Activated CD8-positive, alpha-beta T cell treated with anti-CD3 and anti-CD28 coated beads, Interleukin-2, amount 10 ng/mL, durations not matched to agents 7 days and 5 days (primary cell): ENCODE data around the gene IL31. TPM values are rescaled to one million over a fixed set of nuclear protein-coding genes. Genes with fewer than 3 reads are reported as not detected.
A peak's percentile ranks its signal among the peaks of the same experiment; 100 is the strongest.
"Not testable (repeated sequence)": the region's sequence is repeated elsewhere in the genome, so short reads cannot be mapped to it uniquely, and the experiment has no call there.

Source experiments
- ATAC-seq: fragments of 150-1000 bp; cut with Tn5 transposase; one replicate; pipeline ENCODE4 v1.10.0; 2021; ENCODE audit warnings: moderate library complexity
- CTCF ChIA-PET: fragments of 350-600 bp; sonication (Branson Sonifier 250); formaldehyde crosslinking; loops from one replicate; lab custom pipeline; 2021; ENCODE audit warnings: antibody characterized with exemption; lab: Charles Lee
- POLR2A ChIA-PET: fragments of 350-600 bp; sonication (Branson Sonifier 250); formaldehyde crosslinking; loops from one replicate; lab custom pipeline; 2021; ENCODE audit warnings: antibody characterized with exemption; lab: Charles Lee
- DNase-seq: peaks from one replicate; pipeline ENCODE4 v3.0.0-alpha.2; 2020
- H3K27ac Mint-ChIP-seq: one replicate; pipeline ENCODE4 v1.8.0; 2021; ENCODE audit warnings: mild to moderate bottlenecking, mixed read lengths
- H3K27me3 Mint-ChIP-seq: one replicate; pipeline ENCODE4 v1.8.0; 2021; ENCODE audit warnings: low read depth, mixed read lengths
- H3K36me3 Mint-ChIP-seq: one replicate; pipeline ENCODE4 v1.8.0; 2021; ENCODE audit warnings: low read depth, mixed read lengths
- H3K4me1 Mint-ChIP-seq: one replicate; pipeline ENCODE4 v1.8.0; 2021; ENCODE audit warnings: low read depth, mixed read lengths
- H3K4me3 Mint-ChIP-seq: one replicate; pipeline ENCODE4 v1.8.0; 2021; ENCODE audit warnings: mild to moderate bottlenecking, mixed read lengths
- H3K9me3 Mint-ChIP-seq: one replicate; pipeline ENCODE4 v1.8.0; 2022; ENCODE audit warnings: mixed read lengths; ENCODE audit not compliant: insufficient read depth
- total RNA-seq, 2 experiments: library from RNA; stranded (reverse); gene quantifications; one replicate each; pipeline ENCODE4 v1.2.3, GENCODE V29; 2021

IL31 gene
- total RNA-seq, 2 experiments from 2014 or later = not detected

DNA sequence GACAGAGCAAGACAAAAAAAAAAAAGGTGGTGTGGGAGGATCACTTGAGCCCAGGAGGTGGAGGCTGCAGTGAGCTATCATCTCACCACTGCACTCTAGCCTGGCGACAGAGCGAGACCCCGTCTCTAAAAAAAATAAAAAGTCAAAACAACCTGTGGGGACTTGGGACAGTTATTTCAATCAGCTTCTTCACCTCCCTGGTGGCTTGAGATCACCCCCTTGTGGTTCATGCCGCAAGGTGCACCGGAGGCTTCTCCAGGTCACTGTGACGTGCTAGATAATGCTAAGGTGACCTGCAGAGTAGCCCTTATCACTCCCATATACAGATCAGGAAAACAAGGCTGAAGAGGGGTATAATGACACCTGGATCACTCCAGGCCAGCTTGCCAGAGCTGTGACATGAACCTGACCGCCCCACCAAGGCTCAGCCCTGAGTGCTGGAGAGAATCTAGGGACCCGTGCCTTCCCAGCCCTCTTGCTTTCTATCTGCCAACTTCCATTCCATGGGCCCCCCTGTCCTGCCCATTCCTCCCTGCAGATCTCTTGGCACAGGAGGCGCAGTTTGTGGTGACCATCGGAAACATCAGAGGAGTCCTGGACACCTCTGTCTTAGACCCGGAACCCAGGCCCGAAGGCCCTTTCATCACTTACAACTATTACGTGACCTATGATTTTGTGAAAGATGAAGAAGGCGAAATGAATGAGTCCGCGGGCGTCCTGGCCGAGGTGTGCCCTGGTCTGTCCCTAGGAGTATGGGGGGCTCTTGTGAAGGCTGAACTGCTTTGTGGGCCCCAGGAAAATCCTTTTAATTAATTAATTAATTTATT is 17.0 kb upstream of the IL31 start:
- POLR2A ChIA-PET = no interaction called here
- H3K4me3 Mint-ChIP-seq = no peak overlapping the region

DNA sequence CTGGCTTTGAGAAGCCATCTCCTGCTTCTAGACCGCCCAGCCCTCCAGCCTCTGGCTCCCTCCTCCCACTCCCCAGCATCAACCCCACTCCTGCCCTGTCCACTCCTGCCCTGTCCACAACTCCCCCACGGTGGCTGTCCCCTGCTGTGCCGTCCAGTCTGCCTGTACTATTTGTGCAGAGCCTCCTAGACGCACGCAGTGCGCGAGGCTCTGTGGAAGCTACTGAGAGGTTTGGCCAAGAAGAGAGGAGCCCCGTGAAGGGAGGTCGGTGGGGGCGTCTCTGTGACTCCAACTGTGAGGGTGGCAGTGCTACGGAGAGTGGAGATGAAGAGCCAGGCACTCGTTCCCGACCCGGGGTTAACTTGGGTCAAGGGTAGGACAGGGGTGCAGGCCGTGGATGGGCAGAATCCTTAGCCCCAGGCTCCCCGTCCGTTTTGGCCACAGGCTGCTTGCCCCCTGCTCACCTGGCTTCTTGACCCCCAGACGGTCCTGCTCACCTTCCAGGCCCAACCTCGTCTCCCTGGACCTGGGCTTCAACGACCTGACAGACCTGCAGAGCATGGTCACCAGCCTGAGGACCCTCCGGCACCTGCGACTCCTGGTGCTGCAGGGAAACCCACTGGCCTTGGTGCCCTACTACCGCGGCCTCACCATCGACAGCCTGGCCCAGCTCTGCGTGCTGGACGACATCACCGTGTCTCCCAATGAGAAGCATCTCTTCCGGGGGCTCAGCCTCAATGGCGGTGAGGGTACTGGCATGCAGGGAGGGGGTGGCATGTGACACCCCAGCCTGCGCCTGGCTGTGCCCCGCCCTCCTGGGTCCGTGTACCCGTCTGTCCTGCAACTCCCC is 15.8 kb upstream of the IL31 start:
- Mint-ChIP-seq H3K27me3 (peaks cover 5% of the 10 kb centered on the region), H3K36me3 (no peaks in the 10 kb centered on the region), H3K4me3 (no peak overlapping the region), H3K9me3 (no peaks in the 10 kb centered on the region), H3K4me1 (peaks cover 4% of the 10 kb centered on the region), H3K27ac (no peak overlapping the region)
- ChIA-PET CTCF (interaction anchor here (0.7 to 2.8 kb wide), 16 partner anchors 17 to 273 kb away, joined by 3 to 21 read pairs (median 3); no protein-coding TSS in a partner anchor), POLR2A (no interaction called here)
- no peak for DNase-seq
- no peak for ATAC-seq

More for the DNA sequence above, 17.0 kb upstream of the IL31 start:
- ATAC-seq = peak; percentile 88
- Mint-ChIP-seq H3K27me3 (peaks cover 7% of the 10 kb centered on the region), H3K4me1 (no peaks in the 10 kb centered on the region), H3K36me3 (no peaks in the 10 kb centered on the region), H3K9me3 (no peaks in the 10 kb centered on the region), H3K27ac (no peak overlapping the region)
- DNase-seq = peak; percentile 83
- CTCF ChIA-PET = interaction anchor here (0.7 to 2.8 kb wide), 18 partner anchors 17 to 274 kb away, joined by 3 to 21 read pairs (median 4); no protein-coding TSS in a partner anchor

DNA sequence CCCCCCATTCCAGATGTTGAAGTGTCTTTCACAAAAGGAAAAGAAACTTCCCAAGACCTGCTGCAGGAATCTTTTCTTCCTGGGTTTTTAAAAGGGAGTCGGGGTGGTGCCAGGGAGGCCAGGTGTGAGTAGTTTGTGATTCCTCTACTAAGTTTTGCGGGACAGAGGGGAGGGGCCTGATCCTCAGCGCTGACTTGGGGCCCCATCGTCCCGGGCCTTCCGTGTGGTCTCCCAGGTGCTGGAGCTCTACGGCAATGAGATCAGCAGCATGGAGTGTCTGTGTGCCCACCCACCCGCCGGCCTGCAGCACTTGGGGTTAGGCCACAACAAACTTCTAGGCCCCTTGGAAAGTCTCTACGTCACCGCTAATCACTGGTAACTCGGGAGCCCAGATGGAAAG is 13.4 kb upstream of the IL31 start:
- CTCF ChIA-PET = no interaction called here
- ATAC-seq = no peak

DNA sequence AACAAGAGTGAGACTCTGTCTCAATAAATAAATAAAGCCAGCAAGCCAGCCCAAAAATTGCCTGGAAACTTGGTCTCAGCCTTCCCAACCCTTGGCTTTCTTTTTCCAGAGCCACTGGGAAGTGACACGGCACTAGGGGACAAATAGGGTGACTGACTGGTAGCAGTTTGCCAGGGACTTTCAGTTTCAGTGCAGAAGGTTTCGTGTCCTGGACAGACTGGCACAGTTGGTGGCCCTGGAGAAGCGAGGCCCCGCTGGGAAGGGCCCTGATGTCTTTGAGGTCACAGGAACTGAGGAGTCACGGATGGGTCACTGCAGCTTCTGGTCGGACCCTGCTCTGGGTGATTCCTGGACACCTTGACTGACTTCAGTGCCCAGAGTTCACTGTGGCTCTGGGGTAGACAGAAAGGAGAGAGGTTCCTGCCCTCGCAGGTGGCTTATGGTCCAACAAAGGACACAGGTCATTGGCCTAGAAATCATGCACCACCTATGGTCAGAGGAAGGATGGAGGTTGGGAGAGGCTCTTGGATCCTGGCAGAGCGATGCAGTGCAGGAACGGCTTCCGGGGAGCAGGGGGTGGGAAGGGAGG is 11.6 kb upstream of the IL31 start:
- peaks cover 9% of the 10 kb centered on the region for H3K27me3 Mint-ChIP-seq
- POLR2A ChIA-PET = no interaction called here
- H3K4me3 Mint-ChIP-seq = no peak overlapping the region
- no peaks in the 10 kb centered on the region for H3K36me3 Mint-ChIP-seq
- H3K4me1 Mint-ChIP-seq = peaks cover 20% of the 10 kb centered on the region
- DNase-seq = no peak
- H3K27ac Mint-ChIP-seq = no peak overlapping the region
- H3K9me3 Mint-ChIP-seq = no peaks in the 10 kb centered on the region
- CTCF ChIA-PET = no interaction called here
- ATAC-seq = no peak

More for the DNA sequence above, 13.4 kb upstream of the IL31 start:
- peaks cover 19% of the 10 kb centered on the region for H3K4me1 Mint-ChIP-seq
- H3K36me3 Mint-ChIP-seq = no peaks in the 10 kb centered on the region
- no peaks in the 10 kb centered on the region for H3K9me3 Mint-ChIP-seq
- POLR2A ChIA-PET = no interaction called here
- no peak overlapping the region for H3K4me3 Mint-ChIP-seq
- H3K27me3 Mint-ChIP-seq = peaks cover 7% of the 10 kb centered on the region
- no peak overlapping the region for H3K27ac Mint-ChIP-seq
- no peak for DNase-seq

DNA sequence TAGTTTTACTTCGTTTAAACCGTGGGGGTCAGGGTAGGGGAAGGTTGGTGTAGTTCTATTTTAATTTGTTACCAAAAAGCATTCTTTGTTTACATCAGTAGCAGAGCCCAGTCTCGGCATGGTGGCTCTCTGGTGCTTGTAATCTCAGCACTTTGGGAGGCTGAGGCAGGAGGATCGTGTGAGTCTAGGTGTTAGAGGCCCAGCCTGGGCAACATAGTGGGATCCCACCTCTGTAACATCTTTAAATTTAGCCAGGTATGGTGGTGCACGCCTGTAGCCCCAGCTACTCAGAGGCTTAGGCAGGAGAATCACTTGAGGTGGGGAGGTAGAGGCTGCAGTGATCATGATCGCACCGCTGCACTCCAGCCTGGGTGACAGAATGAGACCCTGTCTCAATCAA is 11.1 kb upstream of the IL31 start:
- H3K4me3 Mint-ChIP-seq = no peak overlapping the region
- no peaks in the 10 kb centered on the region for H3K36me3 Mint-ChIP-seq
- peaks cover 23% of the 10 kb centered on the region for H3K4me1 Mint-ChIP-seq
- POLR2A ChIA-PET = no interaction called here
- no peak overlapping the region for H3K27ac Mint-ChIP-seq
- ATAC-seq = no peak
- CTCF ChIA-PET = no interaction called here
- DNase-seq = no peak
- peaks cover 9% of the 10 kb centered on the region for H3K27me3 Mint-ChIP-seq
- H3K9me3 Mint-ChIP-seq = no peaks in the 10 kb centered on the region

DNA sequence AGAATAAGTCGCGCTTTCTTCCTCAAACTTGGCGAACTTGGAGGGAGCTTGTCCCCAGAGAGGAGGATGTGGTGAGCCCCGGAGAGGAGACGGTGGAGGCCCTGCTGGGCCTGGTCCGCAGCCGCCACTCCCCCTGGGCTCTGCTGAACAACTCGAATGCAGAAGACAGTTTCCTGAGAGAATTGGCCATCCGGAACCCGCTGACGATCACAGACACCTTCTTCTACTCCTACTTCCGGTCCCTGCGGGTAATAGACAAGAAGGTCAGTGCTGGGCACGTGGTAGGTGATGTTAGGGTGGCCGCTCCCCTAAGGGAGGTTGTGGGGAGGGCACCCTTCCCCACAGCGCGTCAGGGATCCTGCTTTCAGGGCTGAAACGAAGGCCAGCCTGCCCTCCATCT is 10.5 kb upstream of the IL31 start:
- Mint-ChIP-seq H3K4me3 (peak overlapping the region; percentile 34), H3K27me3 (peaks cover 11% of the 10 kb centered on the region), H3K4me1 (peaks cover 24% of the 10 kb centered on the region), H3K27ac (no peak overlapping the region), H3K36me3 (no peaks in the 10 kb centered on the region), H3K9me3 (no peaks in the 10 kb centered on the region)
- CTCF ChIA-PET = no interaction called here
- ATAC-seq (peak; percentile 11), DNase-seq (no peak)
- POLR2A ChIA-PET = no interaction called here

DNA sequence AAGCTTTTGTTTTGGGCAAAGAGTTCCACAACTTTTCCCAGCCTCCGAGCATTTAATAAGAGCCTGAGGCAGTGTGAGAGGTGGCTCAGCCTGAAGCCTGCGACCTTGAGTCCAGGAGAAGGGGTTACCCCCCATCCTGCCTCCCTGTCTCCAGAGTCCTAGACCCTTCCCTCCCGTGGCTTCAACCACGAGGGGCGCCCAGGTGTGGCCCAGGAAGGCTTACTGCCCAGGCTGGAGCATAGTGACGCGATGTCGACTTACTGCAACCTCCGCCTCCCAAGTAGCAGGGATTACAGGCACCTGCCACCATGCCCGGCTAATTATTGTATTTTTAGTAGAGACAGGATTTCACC is 9.5 kb upstream of the IL31 start:
- POLR2A ChIA-PET = no interaction called here
- Mint-ChIP-seq H3K9me3 (no peaks in the 10 kb centered on the region), H3K36me3 (no peaks in the 10 kb centered on the region), H3K27ac (no peak overlapping the region), H3K4me1 (peaks cover 24% of the 10 kb centered on the region), H3K27me3 (peaks cover 11% of the 10 kb centered on the region), H3K4me3 (peak overlapping the region; percentile 68)
- no peak for ATAC-seq
- no peak for DNase-seq
- CTCF ChIA-PET = interaction anchor here (0.7 kb wide), 1 partner anchor 30 kb away, joined by 3 read pairs; no protein-coding TSS in a partner anchor

DNA sequence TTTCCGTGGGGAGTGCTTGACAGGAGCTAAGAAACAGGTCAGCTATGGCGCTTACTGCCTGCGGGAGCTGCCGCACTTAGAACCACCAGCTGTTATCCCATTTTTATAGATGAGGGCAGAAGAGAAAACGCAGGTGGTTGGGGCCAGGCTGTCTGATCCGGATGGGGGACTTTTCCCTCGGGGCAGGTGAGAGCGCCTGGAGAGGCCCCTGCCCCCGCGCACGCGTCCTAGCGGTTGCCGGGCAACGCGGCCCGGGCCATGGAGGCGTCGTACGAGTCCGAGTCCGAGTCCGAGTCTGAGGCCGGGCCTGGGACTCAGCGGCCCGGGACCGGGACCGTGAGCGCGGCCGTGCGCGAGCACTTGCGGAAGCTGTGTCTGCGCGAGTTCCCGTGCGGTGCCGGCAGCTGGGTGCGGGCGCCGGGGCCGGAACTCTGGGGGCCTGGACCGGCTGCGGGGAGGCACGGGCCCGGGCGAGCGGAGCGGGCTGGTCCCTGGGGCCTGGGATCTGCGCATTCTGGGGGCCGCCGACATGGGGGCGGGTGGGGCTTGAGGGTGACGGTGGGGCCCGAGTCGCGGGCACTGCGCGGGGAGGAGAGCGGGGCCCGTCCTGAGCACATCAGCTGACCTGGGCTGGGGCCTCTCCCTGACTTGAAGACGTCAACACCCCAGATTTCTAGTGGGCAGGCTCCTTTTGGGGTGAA is 9.0 kb upstream of the IL31 start, which contains the start of gene LRRC43:
LRRC43 (plus strand) TSS at position 237 of the 701 bp plus-strand sequence; CDS start at position 259, 22 bp downstream.
- POLR2A ChIA-PET = no interaction called here
- no peak within 1 kb of the TSS for H3K27ac Mint-ChIP-seq
- CTCF ChIA-PET = interaction anchor here (0.7 kb wide), 1 partner anchor 29 kb away, joined by 3 read pairs; no protein-coding TSS in a partner anchor

DNA sequence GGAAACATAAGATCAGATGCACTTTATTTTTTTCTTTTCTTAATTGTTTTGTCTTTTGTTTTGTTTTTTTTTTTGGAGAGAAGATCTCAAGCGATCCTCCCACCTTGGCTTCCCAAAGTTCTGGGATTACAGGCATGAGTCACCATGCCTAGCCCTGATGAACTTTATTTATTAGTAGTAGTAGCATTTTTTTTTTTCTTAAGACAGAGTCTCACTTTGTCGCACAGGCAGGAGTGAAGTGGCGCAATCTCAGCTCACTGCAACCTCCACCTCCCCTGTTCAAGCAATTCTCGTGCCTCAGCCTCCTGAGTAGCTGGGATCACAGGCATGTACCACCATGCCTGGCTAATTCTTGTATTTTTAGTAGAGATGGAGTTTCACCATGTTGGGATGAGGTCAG is 2.5 kb upstream of the IL31 start:
- H3K9me3 Mint-ChIP-seq, H3K4me3 Mint-ChIP-seq, ATAC-seq, DNase-seq, H3K36me3 Mint-ChIP-seq, H3K4me1 Mint-ChIP-seq, CTCF ChIA-PET, POLR2A ChIA-PET, H3K27ac Mint-ChIP-seq, H3K27me3 Mint-ChIP-seq: not testable (repeated sequence)

More for the DNA sequence above, 9.0 kb upstream of the IL31 start, which contains the start of gene LRRC43:
- Mint-ChIP-seq H3K9me3 (no peaks in the 10 kb centered on the region), H3K27me3 (peaks cover 11% of the 10 kb centered on the region), H3K36me3 (no peaks in the 10 kb centered on the region), H3K4me1 (peaks cover 24% of the 10 kb centered on the region), H3K4me3 (peak within 1 kb of the TSS; percentile 68)
- DNase-seq = peak; percentile 55
- ATAC-seq = peak; percentile 87

DNA sequence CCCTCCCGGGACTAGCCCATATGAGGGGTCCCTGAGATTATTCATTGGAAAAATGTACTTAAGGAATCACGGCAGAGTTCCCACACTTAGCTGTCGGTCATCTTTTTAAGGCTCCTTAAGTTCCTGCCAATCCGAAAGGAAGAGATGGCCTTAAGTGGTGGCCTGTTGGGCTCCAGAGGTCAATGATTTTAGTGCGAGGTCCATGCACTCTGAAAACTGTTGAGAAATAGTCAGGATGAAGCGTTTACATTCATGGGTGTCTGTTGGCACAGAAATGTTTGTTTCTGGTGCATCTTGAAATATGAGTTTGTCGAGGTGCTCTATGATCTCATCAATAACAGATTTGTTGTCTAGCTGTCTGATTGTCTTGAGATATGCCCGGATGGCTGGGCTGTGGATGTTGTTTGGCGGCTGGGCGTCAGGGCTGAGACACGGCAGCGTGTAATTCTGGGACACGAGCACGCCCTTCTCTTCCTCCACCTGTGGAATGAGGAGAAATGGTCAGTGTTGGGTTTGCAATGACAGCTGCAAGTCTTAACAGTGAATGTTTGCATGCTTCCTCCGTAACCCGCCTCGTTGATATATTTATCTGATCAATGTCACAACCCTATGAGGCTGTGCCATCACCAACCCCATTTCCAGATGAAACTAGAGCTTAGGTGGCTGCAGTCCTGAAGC is 1.6 kb downstream of the IL31 start:
- DNase-seq = no peak

DNA sequence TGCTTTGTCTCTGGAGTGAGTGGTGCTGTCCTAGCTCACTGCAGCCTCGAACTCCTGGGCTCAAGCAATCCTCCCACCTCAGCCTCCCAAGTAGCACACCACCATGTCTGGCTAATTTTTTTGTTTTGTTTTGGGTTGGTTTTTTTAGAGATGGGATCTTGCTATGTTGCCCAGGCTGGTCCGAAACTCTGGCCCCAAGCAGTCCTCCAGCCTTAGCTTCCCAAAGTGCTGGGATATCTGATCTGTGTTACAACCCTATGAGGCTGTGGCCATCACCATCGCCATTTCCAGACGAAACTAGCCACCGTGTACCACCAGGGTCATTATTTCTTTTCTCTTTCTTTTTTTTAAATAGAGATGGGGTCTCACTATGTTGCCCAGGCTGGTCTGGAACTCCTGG is 2.6 kb downstream of the IL31 start:
- Mint-ChIP-seq H3K36me3 (no peaks in the 10 kb centered on the region), H3K27ac (no peak overlapping the region), H3K4me1 (peaks cover 10% of the 10 kb centered on the region), H3K4me3 (no peak overlapping the region), H3K9me3 (no peaks in the 10 kb centered on the region), H3K27me3 (peaks cover 10% of the 10 kb centered on the region)
- ATAC-seq (no peak), DNase-seq (no peak)
- ChIA-PET CTCF (no interaction called here), POLR2A (no interaction called here)

More for the DNA sequence above, 1.6 kb downstream of the IL31 start:
- Mint-ChIP-seq H3K9me3 (no peaks in the 10 kb centered on the region), H3K4me1 (peaks cover under 1% of the 10 kb centered on the region), H3K36me3 (no peaks in the 10 kb centered on the region), H3K27ac (no peak overlapping the region), H3K4me3 (no peak overlapping the region), H3K27me3 (peaks cover 10% of the 10 kb centered on the region)
- ATAC-seq = no peak
- POLR2A ChIA-PET = no interaction called here
- CTCF ChIA-PET = interaction anchor here (0.7 kb wide), 1 partner anchor 18 kb away, joined by 3 read pairs; no protein-coding TSS in a partner anchor
